ENCODE measurements around the gene SNX2. TPM values are rescaled to one million over a fixed set of nuclear protein-coding genes. Genes with fewer than 3 reads are reported as not detected.

SNX2 gene
- total RNA-seq, 1 experiment from 2014 or later, result 123 TPM

GRCh38 chr5:122858451-122858850 lies 83.6 kb downstream of the SNX2 start:
- H3K36me3 Mint-ChIP-seq (ENCODE audit: insufficient read depth, unreplicated experiment), result peaks cover 1% of the 10 kb centered on the region
- Histone ChIP-seq H3K9me3 (no peaks in the 10 kb centered on the region), H3K36me3 (ENCODE audit: control insufficient read depth, insufficient read depth, low read length) (no peaks in the 10 kb centered on the region), H3K4me3 (ENCODE audit: low read depth, low read length) (no peak overlapping the region), H3K4me1 (peaks cover 25% of the 10 kb centered on the region), H3K27me3 (replicated peaks; ENCODE audit: control insufficient read depth, insufficient read depth, low read length) (no peaks in the 10 kb centered on the region)
- no peak overlapping the region for H3K4me3 Mint-ChIP-seq (ENCODE audit: unreplicated experiment)
- no TSS peak for BruUV-seq (replicated peaks)
- H3K4me1 Mint-ChIP-seq (ENCODE audit: low read depth, unreplicated experiment), result peaks cover 14% of the 10 kb centered on the region
- POLR2A ChIA-PET, result no interaction called here
- TF ChIP-seq CTCF (IDR thresholded peaks at IDR 0.05; ENCODE audit: insufficient read depth in 1 of 2, low read depth in 1 of 2, low read length in 1 of 2, severe bottlenecking in 1 of 2, unreplicated experiment in 1 of 2), result no peak
- no peaks in the 10 kb centered on the region for H3K27me3 Mint-ChIP-seq (ENCODE audit: insufficient read depth, unreplicated experiment)
- no peak overlapping the region for H3K27ac Mint-ChIP-seq (ENCODE audit: unreplicated experiment)
- intact Hi-C loops (cut with micrococcal nuclease; ENCODE audit: unreplicated experiment), result no loop called here
- no peak for DNase-seq
- CTCF ChIA-PET, result no interaction called here
- peaks cover 6% of the 10 kb centered on the region for H3K9me3 Mint-ChIP-seq (ENCODE audit: unreplicated experiment)

- CTCF ChIA-PET, result no interaction called here
- TF ChIP-seq CTCF (IDR thresholded peaks at IDR 0.05; ENCODE audit: insufficient read depth in 1 of 2, low read depth in 1 of 2, low read length in 1 of 2, severe bottlenecking in 1 of 2, unreplicated experiment in 1 of 2), result no peak
- Mint-ChIP-seq H3K4me3 (ENCODE audit: unreplicated experiment) (no peak overlapping the region), H3K9me3 (ENCODE audit: unreplicated experiment) (peaks cover 6% of the 10 kb centered on the region), H3K27me3 (ENCODE audit: insufficient read depth, unreplicated experiment) (no peaks in the 10 kb centered on the region), H3K4me1 (ENCODE audit: low read depth, unreplicated experiment) (peaks cover 22% of the 10 kb centered on the region), H3K27ac (ENCODE audit: unreplicated experiment) (no peak overlapping the region), H3K36me3 (ENCODE audit: insufficient read depth, unreplicated experiment) (peaks cover 5% of the 10 kb centered on the region)
- H3K9me3 ChIP-seq, result no peaks in the 10 kb centered on the region
- DNase-seq, result peak in 1 of 2 experiments; percentile 11
- POLR2A ChIA-PET, result no interaction called here
- H3K36me3 ChIP-seq (ENCODE audit: control insufficient read depth, insufficient read depth, low read length), result no peaks in the 10 kb centered on the region; the same call in 1 of the 2 replicates
- H3K27me3 ChIP-seq (replicated peaks; ENCODE audit: control insufficient read depth, insufficient read depth, low read length), result no peaks in the 10 kb centered on the region
- H3K4me3 ChIP-seq (ENCODE audit: low read depth, low read length), result no peak overlapping the region
- intact Hi-C loops (cut with micrococcal nuclease; ENCODE audit: unreplicated experiment), result loop anchor here (2.0 kb wide), 1 partner anchor 18 kb away; the partner anchor contains the start of gene SNX24
- peaks cover 30% of the 10 kb centered on the region for H3K4me1 ChIP-seq
- BruUV-seq (replicated peaks), result no TSS peak
These were observed 88.4 kb downstream of the SNX2 start for GRCh38 chr5:122863240-122863639.

GRCh38 chr5:122863721-122864120 lies 88.8 kb downstream of the SNX2 start:
- no peaks in the 10 kb centered on the region for H3K27me3 Mint-ChIP-seq (ENCODE audit: insufficient read depth, unreplicated experiment)
- H3K36me3 Mint-ChIP-seq (ENCODE audit: insufficient read depth, unreplicated experiment), result peaks cover 5% of the 10 kb centered on the region
- no peak overlapping the region for H3K4me3 ChIP-seq (ENCODE audit: low read depth, low read length)
- TF ChIP-seq CTCF (IDR thresholded peaks at IDR 0.05; ENCODE audit: insufficient read depth in 1 of 2, low read depth in 1 of 2, low read length in 1 of 2, severe bottlenecking in 1 of 2, unreplicated experiment in 1 of 2), result no peak
- no peaks in the 10 kb centered on the region for H3K9me3 ChIP-seq
- H3K27ac Mint-ChIP-seq (ENCODE audit: unreplicated experiment), result no peak overlapping the region
- no peaks in the 10 kb centered on the region for H3K27me3 ChIP-seq (replicated peaks; ENCODE audit: control insufficient read depth, insufficient read depth, low read length)
- H3K4me1 ChIP-seq, result peaks cover 27% of the 10 kb centered on the region
- intact Hi-C loops (cut with micrococcal nuclease; ENCODE audit: unreplicated experiment), result loop anchor here (2.0 kb wide), 1 partner anchor 19 kb away; the partner anchor contains the start of gene SNX24
- no peak for DNase-seq
- peaks cover 22% of the 10 kb centered on the region for H3K4me1 Mint-ChIP-seq (ENCODE audit: low read depth, unreplicated experiment)
- BruUV-seq (replicated peaks), result no TSS peak
- no peak overlapping the region for H3K4me3 Mint-ChIP-seq (ENCODE audit: unreplicated experiment)
- ChIA-PET POLR2A (no interaction called here), CTCF (interaction anchor here (0.6 kb wide), 1 partner anchor 625 kb away, joined by 3 read pairs; no protein-coding TSS in a partner anchor)
- H3K9me3 Mint-ChIP-seq (ENCODE audit: unreplicated experiment), result peaks cover 6% of the 10 kb centered on the region
- H3K36me3 ChIP-seq (ENCODE audit: control insufficient read depth, insufficient read depth, low read length), result no peaks in the 10 kb centered on the region; the same call in 1 of the 2 replicates
